HepG2 (cell line): Measurements from ENCODE around the gene MYO15A. TPM values are rescaled to one million over a fixed set of nuclear protein-coding genes. Genes with fewer than 3 reads are reported as not detected.

Experiments used
- AKAP8 ChIP-seq: sonication (generic); formaldehyde crosslinking; IDR thresholded peaks from 2 replicates; pipeline ENCODE4 v1.5.1; 2020; ENCODE audit warnings: mild to moderate bottlenecking, missing genetic modification reagents
- CREM ChIP-seq, 2 experiments: sonication (generic) in 1 of 2; formaldehyde crosslinking in 1 of 2; IDR thresholded peaks; 2 replicates each; pipeline versions ENCODE4 v1.4.0 to v1.6.1; 2016 to 2020; ENCODE audit warnings: antibody characterized with exemption in 1 of 2, mild to moderate bottlenecking in 1 of 2, missing genetic modification reagents in 1 of 2
- EHMT2 ChIP-seq: fragments of 200-600 bp; sonication (generic); IDR thresholded peaks from 2 replicates; pipeline ENCODE4 v1.7.0; 2017; ENCODE audit warnings: antibody characterized with exemption, low read depth, low read length, borderline replicate concordance
- KDM5B ChIP-seq: sonication (generic); formaldehyde crosslinking; IDR thresholded peaks from 2 replicates; pipeline ENCODE4 v1.4.0; 2020; ENCODE audit warnings: missing genetic modification reagents, mild to moderate bottlenecking, borderline replicate concordance
- MED1 ChIP-seq: sonication (generic); formaldehyde crosslinking; IDR thresholded peaks from 2 replicates; pipeline ENCODE4 v1.4.0; 2020; ENCODE audit warnings: missing genetic modification reagents
- MTA3 ChIP-seq: sonication (generic); formaldehyde crosslinking; IDR thresholded peaks from 2 replicates; pipeline ENCODE4 v1.4.0; 2020; ENCODE audit warnings: missing genetic modification reagents
- MYC ChIP-seq: sonication (generic); formaldehyde crosslinking; IDR thresholded peaks from 2 replicates; pipeline ENCODE4 v1.9.0; 2021; ENCODE audit warnings: missing genetic modification reagents, borderline replicate concordance
- SAP130 ChIP-seq: IDR thresholded peaks from 2 replicates; pipeline ENCODE4 v1.6.1; 2016; ENCODE audit warnings: low read depth
- SIN3A ChIP-seq: IDR thresholded peaks from 2 replicates; pipeline ENCODE4 v1.6.1; 2011; ENCODE audit warnings: low read depth, mild to moderate bottlenecking, control low read depth, low read length, borderline replicate concordance
- TARDBP ChIP-seq: sonication (generic); formaldehyde crosslinking; IDR thresholded peaks from 2 replicates; pipeline ENCODE4 v1.8.0; 2022; ENCODE audit warnings: mild to moderate bottlenecking, missing genetic modification reagents
- ZFP36L1 ChIP-seq: sonication (generic); formaldehyde crosslinking; IDR thresholded peaks from 2 replicates; pipeline ENCODE4 v1.8.0; 2022; ENCODE audit warnings: mild to moderate bottlenecking, missing genetic modification reagents, moderate library complexity
- ZMYM3 ChIP-seq: sonication (generic); formaldehyde crosslinking; IDR thresholded peaks from 2 replicates; pipeline ENCODE4 v1.5.1; 2020; ENCODE audit warnings: mild to moderate bottlenecking, missing genetic modification reagents
- ZNF274 ChIP-seq: sonication (generic); formaldehyde crosslinking; IDR thresholded peaks from 2 replicates; pipeline ENCODE4 v1.5.1; 2020; ENCODE audit warnings: mild to moderate bottlenecking, missing genetic modification reagents
- ZNF331 ChIP-seq: sonication (generic); formaldehyde crosslinking; IDR thresholded peaks from 2 replicates; pipeline ENCODE4 v1.4.0; 2020; ENCODE audit warnings: missing genetic modification reagents
- ZNF615 ChIP-seq: sonication (generic); formaldehyde crosslinking; IDR thresholded peaks from 2 replicates; pipeline ENCODE4 v1.5.0; 2020; ENCODE audit warnings: mild to moderate bottlenecking, missing genetic modification reagents, borderline replicate concordance
- ZNF749 ChIP-seq: sonication (generic); formaldehyde crosslinking; IDR thresholded peaks from 2 replicates; pipeline ENCODE4 v1.8.0; 2022; ENCODE audit warnings: mild to moderate bottlenecking, missing genetic modification reagents, moderate library complexity, borderline replicate concordance
- polyA plus RNA-seq, 8 experiments: library from polyadenylated mRNA; depleted of rRNA in 3 of 8; stranded (reverse) in 7 of 8; unstranded in 1 of 8; fragments of >200 nt; fragmentation: Illumina TruSeq in 4 of 8; extraction: Trizol in 4 of 8; gene quantifications; 2 replicates each; pipeline versions ENCODE4 v1.2.1 to v1.2.3, GENCODE V29; 2011 to 2016; ENCODE audit warnings: low read depth in 4 of 8, missing spikeins in 1 of 8, mixed read lengths in 1 of 8; ENCODE audit not compliant: insufficient read depth in 1 of 8
- total RNA-seq, 5 experiments: library from RNA; depleted of rRNA; stranded (reverse); fragments of >200 nt; fragmentation: Illumina TruSeq; extraction: Trizol; gene quantifications; 2 replicates each; pipeline ENCODE4 v1.2.3, GENCODE V29; 2016; ENCODE audit warnings: low read depth in 1 of 5
- TF ChIP-seq, protein P1 (sequence below): sonication (generic); formaldehyde crosslinking; IDR thresholded peaks from 2 replicates; pipeline ENCODE4 v1.5.0; 2020; ENCODE audit warnings: missing genetic modification reagents, mild to moderate bottlenecking, borderline replicate concordance
- TF ChIP-seq, protein P2 (sequence below): sonication (generic); formaldehyde crosslinking; IDR thresholded peaks from 2 replicates; pipeline ENCODE4 v1.4.0; 2020; ENCODE audit warnings: missing genetic modification reagents, borderline replicate concordance
- TF ChIP-seq, protein P3 (sequence below): sonication (generic); formaldehyde crosslinking; IDR thresholded peaks from 2 replicates; pipeline ENCODE4 v1.8.1; 2022; ENCODE audit warnings: low read depth, mild to moderate bottlenecking, missing genetic modification reagents
- TF ChIP-seq, protein P4 (sequence below): sonication (generic); formaldehyde crosslinking; IDR thresholded peaks from 2 replicates; pipeline ENCODE4 v1.4.0; 2020; ENCODE audit warnings: missing genetic modification reagents

MYO15A gene
- total and polyA plus RNA-seq, 2 of the 13 experiments (the other 11 are each of a cell fraction or from before 2014, with no cell fraction given): 0.07 to 0.20 TPM

DNA sequence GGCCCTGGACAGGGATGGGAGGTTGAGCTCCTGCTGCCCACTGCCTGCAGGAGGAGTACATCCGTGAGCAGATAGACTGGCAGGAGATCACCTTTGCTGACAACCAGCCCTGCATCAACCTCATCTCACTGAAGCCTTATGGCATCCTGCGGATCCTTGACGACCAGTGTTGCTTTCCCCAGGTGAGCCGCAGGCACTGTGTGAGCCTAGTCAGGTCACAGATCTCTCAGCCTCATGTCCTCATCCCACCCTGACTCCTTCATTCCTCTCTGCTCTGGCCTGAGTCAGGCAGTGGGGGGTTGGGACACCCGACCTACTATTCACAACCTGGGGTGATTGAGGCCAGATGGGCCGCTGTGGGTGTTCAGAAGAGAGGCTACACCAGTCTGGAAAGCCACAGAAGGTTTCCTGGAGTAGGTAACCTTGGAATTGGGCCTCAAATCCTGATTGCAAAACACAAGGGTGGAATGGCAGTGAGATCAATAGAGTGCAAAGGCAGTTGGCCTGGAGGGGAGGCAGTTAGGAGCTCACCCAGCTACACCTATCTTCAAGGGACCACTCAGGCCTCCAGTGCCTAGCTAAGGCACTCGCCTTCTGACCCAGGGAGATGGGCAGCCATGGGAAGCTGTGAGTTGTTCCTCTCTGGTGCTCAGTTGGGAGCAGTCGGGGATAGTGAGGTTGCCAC lies 29.7 kb downstream of the MYO15A start (continued):
- TF ChIP-seq, protein P1, sequence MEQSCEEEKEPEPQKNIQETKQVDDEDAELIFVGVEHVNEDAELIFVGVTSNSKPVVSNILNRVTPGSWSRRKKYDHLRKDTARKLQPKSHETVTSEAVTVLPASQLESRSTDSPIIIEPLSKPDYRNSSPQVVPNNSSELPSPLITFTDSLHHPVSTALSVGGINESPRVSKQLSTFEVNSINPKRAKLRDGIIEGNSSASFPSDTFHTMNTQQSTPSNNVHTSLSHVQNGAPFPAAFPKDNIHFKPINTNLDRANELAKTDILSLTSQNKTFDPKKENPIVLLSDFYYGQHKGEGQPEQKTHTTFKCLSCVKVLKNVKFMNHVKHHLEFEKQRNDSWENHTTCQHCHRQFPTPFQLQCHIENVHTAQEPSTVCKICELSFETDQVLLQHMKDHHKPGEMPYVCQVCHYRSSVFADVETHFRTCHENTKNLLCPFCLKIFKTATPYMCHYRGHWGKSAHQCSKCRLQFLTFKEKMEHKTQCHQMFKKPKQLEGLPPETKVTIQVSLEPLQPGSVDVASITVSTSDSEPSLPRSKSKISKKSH (CRISPR knock-in tag): peak; percentile 16; the same call in 1 of the 2 replicates
- 0 out of 2 replicates have a peak, but pooled peaks have one; percentile 39 for TF ChIP-seq ZNF331
- TF ChIP-seq SAP130 (CRISPR knock-in tag): peak; percentile 32
- TF ChIP-seq CREM (IDR thresholded peaks at IDR 0.05): peak; percentile 25; the same call in 1 of the 2 replicates
- no peak for TF ChIP-seq CREM (CRISPR knock-in tag; IDR thresholded peaks at IDR 0.05)
- no peak for TF ChIP-seq ZNF749
- TF ChIP-seq TARDBP (CRISPR knock-in tag): peak; percentile 58; the same call in 1 of the 2 replicates
- no peak for TF ChIP-seq EHMT2
- no peak for TF ChIP-seq ZNF615
- no peak for TF ChIP-seq MTA3 (CRISPR knock-in tag)
- peak; percentile 85 for TF ChIP-seq ZMYM3 (CRISPR knock-in tag)
- TF ChIP-seq KDM5B (CRISPR knock-in tag): no peak
- no peak for TF ChIP-seq ZFP36L1 (CRISPR knock-in tag)
- peak; percentile 21; the same call in 1 of the 2 replicates for TF ChIP-seq MYC
- TF ChIP-seq SIN3A: no peak
- peak; percentile 41; the same call in 1 of the 2 replicates for TF ChIP-seq MED1 (CRISPR knock-in tag)
- TF ChIP-seq, protein P2, sequence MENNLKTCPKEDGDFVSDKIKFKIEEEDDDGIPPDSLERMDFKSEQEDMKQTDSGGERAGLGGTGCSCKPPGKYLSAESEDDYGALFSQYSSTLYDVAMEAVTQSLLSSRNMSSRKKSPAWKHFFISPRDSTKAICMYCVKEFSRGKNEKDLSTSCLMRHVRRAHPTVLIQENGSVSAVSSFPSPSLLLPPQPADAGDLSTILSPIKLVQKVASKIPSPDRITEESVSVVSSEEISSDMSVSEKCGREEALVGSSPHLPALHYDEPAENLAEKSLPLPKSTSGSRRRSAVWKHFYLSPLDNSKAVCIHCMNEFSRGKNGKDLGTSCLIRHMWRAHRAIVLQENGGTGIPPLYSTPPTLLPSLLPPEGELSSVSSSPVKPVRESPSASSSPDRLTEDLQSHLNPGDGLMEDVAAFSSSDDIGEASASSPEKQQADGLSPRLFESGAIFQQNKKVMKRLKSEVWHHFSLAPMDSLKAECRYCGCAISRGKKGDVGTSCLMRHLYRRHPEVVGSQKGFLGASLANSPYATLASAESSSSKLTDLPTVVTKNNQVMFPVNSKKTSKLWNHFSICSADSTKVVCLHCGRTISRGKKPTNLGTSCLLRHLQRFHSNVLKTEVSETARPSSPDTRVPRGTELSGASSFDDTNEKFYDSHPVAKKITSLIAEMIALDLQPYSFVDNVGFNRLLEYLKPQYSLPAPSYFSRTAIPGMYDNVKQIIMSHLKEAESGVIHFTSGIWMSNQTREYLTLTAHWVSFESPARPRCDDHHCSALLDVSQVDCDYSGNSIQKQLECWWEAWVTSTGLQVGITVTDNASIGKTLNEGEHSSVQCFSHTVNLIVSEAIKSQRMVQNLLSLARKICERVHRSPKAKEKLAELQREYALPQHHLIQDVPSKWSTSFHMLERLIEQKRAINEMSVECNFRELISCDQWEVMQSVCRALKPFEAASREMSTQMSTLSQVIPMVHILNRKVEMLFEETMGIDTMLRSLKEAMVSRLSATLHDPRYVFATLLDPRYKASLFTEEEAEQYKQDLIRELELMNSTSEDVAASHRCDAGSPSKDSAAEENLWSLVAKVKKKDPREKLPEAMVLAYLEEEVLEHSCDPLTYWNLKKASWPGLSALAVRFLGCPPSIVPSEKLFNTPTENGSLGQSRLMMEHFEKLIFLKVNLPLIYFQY (CRISPR knock-in tag): peak; percentile 62; the same call in 1 of the 2 replicates
- no peak for TF ChIP-seq ZNF274
- TF ChIP-seq, protein P3, sequence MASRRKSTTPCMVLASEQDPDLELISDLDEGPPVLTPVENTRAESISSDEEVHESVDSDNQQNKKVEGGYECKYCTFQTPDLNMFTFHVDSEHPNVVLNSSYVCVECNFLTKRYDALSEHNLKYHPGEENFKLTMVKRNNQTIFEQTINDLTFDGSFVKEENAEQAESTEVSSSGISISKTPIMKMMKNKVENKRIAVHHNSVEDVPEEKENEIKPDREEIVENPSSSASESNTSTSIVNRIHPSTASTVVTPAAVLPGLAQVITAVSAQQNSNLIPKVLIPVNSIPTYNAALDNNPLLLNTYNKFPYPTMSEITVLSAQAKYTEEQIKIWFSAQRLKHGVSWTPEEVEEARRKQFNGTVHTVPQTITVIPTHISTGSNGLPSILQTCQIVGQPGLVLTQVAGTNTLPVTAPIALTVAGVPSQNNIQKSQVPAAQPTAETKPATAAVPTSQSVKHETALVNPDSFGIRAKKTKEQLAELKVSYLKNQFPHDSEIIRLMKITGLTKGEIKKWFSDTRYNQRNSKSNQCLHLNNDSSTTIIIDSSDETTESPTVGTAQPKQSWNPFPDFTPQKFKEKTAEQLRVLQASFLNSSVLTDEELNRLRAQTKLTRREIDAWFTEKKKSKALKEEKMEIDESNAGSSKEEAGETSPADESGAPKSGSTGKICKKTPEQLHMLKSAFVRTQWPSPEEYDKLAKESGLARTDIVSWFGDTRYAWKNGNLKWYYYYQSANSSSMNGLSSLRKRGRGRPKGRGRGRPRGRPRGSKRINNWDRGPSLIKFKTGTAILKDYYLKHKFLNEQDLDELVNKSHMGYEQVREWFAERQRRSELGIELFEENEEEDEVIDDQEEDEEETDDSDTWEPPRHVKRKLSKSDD (CRISPR knock-in tag): no peak
- TF ChIP-seq AKAP8 (CRISPR knock-in tag): no peak
- TF ChIP-seq, protein P4, sequence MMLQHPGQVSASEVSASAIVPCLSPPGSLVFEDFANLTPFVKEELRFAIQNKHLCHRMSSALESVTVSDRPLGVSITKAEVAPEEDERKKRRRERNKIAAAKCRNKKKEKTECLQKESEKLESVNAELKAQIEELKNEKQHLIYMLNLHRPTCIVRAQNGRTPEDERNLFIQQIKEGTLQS: no peak
